Liver (tissue), 9 donors: Measurements from ENCODE around the gene IYD. TPM values are rescaled to one million over a fixed set of nuclear protein-coding genes. Genes with fewer than 3 reads are reported as not detected.

Experiments used
- DNase-seq: peaks from one replicate; pipeline ENCODE4 v3.0.0-alpha.2; 2017; ENCODE audit warnings: low spot score
- H3K27ac ChIP-seq, 2 donors: one replicate each; pipeline ENCODE4 v1.7.0; 2013; ENCODE audit warnings: inconsistent platforms in 2 of 2, low read length in 2 of 2, control low read depth in 1 of 2, low read depth in 1 of 2, mild to moderate bottlenecking in 1 of 2
- H3K27me3 ChIP-seq, 4 donors: one replicate each; pipeline versions ENCODE4 v1.6.1 to v1.7.0; 2013; ENCODE audit warnings: low read length in 3 of 4, inconsistent platforms in 1 of 4, mild to moderate bottlenecking in 1 of 4, moderate library complexity in 1 of 4; ENCODE audit not compliant: control insufficient read depth in 4 of 4, insufficient read depth in 4 of 4
- H3K36me3 ChIP-seq, 4 donors: one replicate each; pipeline versions ENCODE4 v1.6.1 to v1.7.0; 2013; ENCODE audit warnings: low read length in 3 of 4, mild to moderate bottlenecking in 3 of 4, low read depth in 1 of 4, moderate library complexity in 1 of 4; ENCODE audit not compliant: control insufficient read depth in 4 of 4, insufficient read depth in 3 of 4
- H3K4me1 ChIP-seq, 4 donors: one replicate each; pipeline versions ENCODE4 v1.6.1 to v1.7.0; 2013; ENCODE audit warnings: low read length in 3 of 4, mild to moderate bottlenecking in 3 of 4, moderate library complexity in 1 of 4; ENCODE audit not compliant: control insufficient read depth in 4 of 4, insufficient read depth in 4 of 4
- H3K4me3 ChIP-seq, 3 donors: one replicate each; pipeline versions ENCODE4 v1.6.1 to v1.7.0; 2013; ENCODE audit warnings: low read length in 3 of 3, control low read depth in 1 of 3, low read depth in 1 of 3, mild to moderate bottlenecking in 1 of 3
- H3K9ac ChIP-seq, 2 donors: one replicate each; pipeline ENCODE4 v1.7.0; 2013; ENCODE audit warnings: low read length in 2 of 2, mild to moderate bottlenecking in 2 of 2, moderate library complexity in 2 of 2, control low read depth in 1 of 2, low read depth in 1 of 2
- H3K9me3 ChIP-seq, 4 donors: one replicate each; pipeline versions ENCODE4 v1.6.1 to v1.7.0; 2013; ENCODE audit warnings: low read length in 3 of 4; ENCODE audit not compliant: control insufficient read depth in 4 of 4
- EGR1 ChIP-seq, 2 donors: IDR thresholded peaks; 2 replicates each; pipeline ENCODE4 v1.6.1; 2016 to 2018; ENCODE audit warnings: antibody characterized with exemption in 2 of 2, low read depth in 2 of 2
- FOXA1 ChIP-seq: IDR thresholded peaks from 2 replicates; pipeline ENCODE4 v1.6.1; 2016; ENCODE audit warnings: antibody characterized with exemption
- GABPA ChIP-seq, 2 donors: IDR thresholded peaks in 1 of 2; conservative IDR thresholded peaks in 1 of 2; 2 replicates each; pipeline ENCODE4 v1.6.1; 2016; ENCODE audit warnings: antibody characterized with exemption in 2 of 2, mild to moderate bottlenecking in 1 of 2, moderate library complexity in 1 of 2
- HNF4A ChIP-seq, 2 donors: conservative IDR thresholded peaks; 2 replicates each; pipeline ENCODE4 v1.6.1; 2016; ENCODE audit warnings: antibody characterized with exemption in 2 of 2, mild to moderate bottlenecking in 2 of 2
- HNF4G ChIP-seq: IDR thresholded peaks from 2 replicates; pipeline ENCODE4 v1.6.1; 2016; ENCODE audit warnings: antibody characterized with exemption
- JUND ChIP-seq, 2 donors: IDR thresholded peaks; 2 replicates each; pipeline ENCODE4 v1.6.1; 2016; ENCODE audit warnings: antibody characterized with exemption in 2 of 2
- NR2F2 ChIP-seq: IDR thresholded peaks from 2 replicates; pipeline ENCODE4 v1.6.1; 2016; ENCODE audit warnings: antibody characterized with exemption
- RAD21 ChIP-seq, 2 donors: IDR thresholded peaks; 2 replicates each; pipeline ENCODE4 v1.6.1; 2016; ENCODE audit warnings: antibody characterized with exemption in 2 of 2, mild to moderate bottlenecking in 2 of 2
- RXRA ChIP-seq, 2 donors: IDR thresholded peaks; 2 replicates each; pipeline ENCODE4 v1.6.1; 2017 to 2018; ENCODE audit warnings: antibody characterized with exemption in 2 of 2, mild to moderate bottlenecking in 1 of 2
- SP1 ChIP-seq: IDR thresholded peaks from 2 replicates; pipeline ENCODE4 v1.6.1; 2018; ENCODE audit warnings: antibody characterized with exemption, mild to moderate bottlenecking
- TAF1 ChIP-seq: conservative IDR thresholded peaks from 2 replicates; pipeline ENCODE4 v1.6.1; 2016; ENCODE audit warnings: antibody characterized with exemption, mild to moderate bottlenecking
- YY1 ChIP-seq: IDR thresholded peaks from 2 replicates; pipeline ENCODE4 v1.6.1; 2016; ENCODE audit warnings: antibody characterized with exemption, mild to moderate bottlenecking
- WGBS: extraction: QIAGEN DNeasy Blood & Tissue Kit; methylation state at CpG from one replicate; pipeline ENCODE4 v1.1.7; 2013; 5-methylcytosine and 5-hydroxymethylcytosine counted together
- polyA plus RNA-seq, 2 donors: library from polyadenylated mRNA; stranded (reverse) in 1 of 2; unstranded in 1 of 2; fragments of 200-250 nt in 1 of 2; fragments of >200 nt in 1 of 2; fragmentation: Nextera tagmentation in 1 of 2; extraction: Ambion mirVana in 1 of 2; gene quantifications; one replicate each; pipeline versions ENCODE4 v1.2.1 to v1.2.3, GENCODE V29; 2013 to 2015
- total RNA-seq, 2 donors: library from RNA; depleted of rRNA; stranded (reverse); fragments of >200 nt; gene quantifications; one replicate each; pipeline ENCODE4 v1.2.3, GENCODE V29; 2014
- TF ChIP-seq, protein P1 (sequence below): IDR thresholded peaks from 2 replicates; pipeline ENCODE4 v1.6.1; 2016; ENCODE audit warnings: antibody characterized with exemption
- TF ChIP-seq, protein P2 (sequence below): fragments of 150-350 bp; IDR thresholded peaks from 2 replicates; pipeline ENCODE4 v1.5.1; 2017; ENCODE audit warnings: improper control_type of control experiment, low read depth, low read length; ENCODE audit not compliant: missing input control
- TF ChIP-seq, protein P3 (sequence below): IDR thresholded peaks from 2 replicates; pipeline ENCODE4 v1.6.1; 2016; ENCODE audit warnings: antibody characterized with exemption
- TF ChIP-seq, protein P4 (sequence below): IDR thresholded peaks from 2 replicates; pipeline ENCODE4 v1.6.1; 2016; ENCODE audit warnings: antibody characterized with exemption, mild to moderate bottlenecking
- TF ChIP-seq, protein P5 (sequence below): IDR thresholded peaks from 2 replicates; pipeline ENCODE4 v1.6.1; 2016; ENCODE audit warnings: antibody characterized with exemption
- donor health status: healthy.
- donor health status: healthy.
- donor health status: healthy.
- donor health status: healthy.
- donor health status: healthy.

IYD gene
- total and polyA plus RNA-seq, 4 donors = 1.6 to 6.2 (median 2.6) TPM

DNA sequence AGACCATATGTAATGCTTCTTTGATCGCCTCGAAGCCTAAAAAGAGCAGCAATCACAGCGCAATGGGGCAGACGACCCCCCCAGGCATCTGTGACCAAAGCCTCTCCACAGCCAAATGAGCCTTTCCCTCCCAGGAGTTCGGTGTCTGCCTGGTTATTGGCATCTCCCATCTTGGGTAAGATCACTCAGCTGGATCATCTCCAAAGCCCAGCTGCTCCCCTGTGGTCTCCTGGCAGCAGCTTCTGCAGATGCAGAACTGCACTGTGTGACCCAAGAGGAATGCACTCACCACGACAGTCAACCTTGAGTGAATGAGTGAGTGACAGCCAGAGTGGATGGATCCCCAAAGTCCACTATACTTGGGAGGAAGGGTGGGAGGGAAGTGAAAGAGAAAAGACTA, 44.8 kb upstream of the IYD start:
- H3K36me3 ChIP-seq = no peaks in the 10 kb centered on the region
- H3K9ac ChIP-seq = no peak overlapping the region
- WGBS = 89% methylated on average over 6 of the region's 6 CpGs
- DNase-seq = no peak
- H3K4me1 ChIP-seq = no peaks in the 10 kb centered on the region
- H3K4me3 ChIP-seq = no peak overlapping the region
- no peak overlapping the region for H3K27ac ChIP-seq
- no peaks in the 10 kb centered on the region for H3K27me3 ChIP-seq
- H3K9me3 ChIP-seq = no peaks in the 10 kb centered on the region
- TF ChIP-seq HNF4G (no peak), RAD21 (IDR thresholded peaks at IDR 0.05) (no peak), YY1 (no peak), TAF1 (no peak), SP1 (no peak), RXRA (IDR thresholded peaks at IDR 0.05) (no peak), JUND (IDR thresholded peaks at IDR 0.05) (no peak), EGR1 (IDR thresholded peaks at IDR 0.05; ENCODE audit: low read depth in 2 of 2) (no peak), GABPA (IDR thresholded peaks at IDR 0.05 in 1 of 2, conservative IDR thresholded peaks at IDR 0.05 in 1 of 2) (no peak)
- TF ChIP-seq, protein P1, sequence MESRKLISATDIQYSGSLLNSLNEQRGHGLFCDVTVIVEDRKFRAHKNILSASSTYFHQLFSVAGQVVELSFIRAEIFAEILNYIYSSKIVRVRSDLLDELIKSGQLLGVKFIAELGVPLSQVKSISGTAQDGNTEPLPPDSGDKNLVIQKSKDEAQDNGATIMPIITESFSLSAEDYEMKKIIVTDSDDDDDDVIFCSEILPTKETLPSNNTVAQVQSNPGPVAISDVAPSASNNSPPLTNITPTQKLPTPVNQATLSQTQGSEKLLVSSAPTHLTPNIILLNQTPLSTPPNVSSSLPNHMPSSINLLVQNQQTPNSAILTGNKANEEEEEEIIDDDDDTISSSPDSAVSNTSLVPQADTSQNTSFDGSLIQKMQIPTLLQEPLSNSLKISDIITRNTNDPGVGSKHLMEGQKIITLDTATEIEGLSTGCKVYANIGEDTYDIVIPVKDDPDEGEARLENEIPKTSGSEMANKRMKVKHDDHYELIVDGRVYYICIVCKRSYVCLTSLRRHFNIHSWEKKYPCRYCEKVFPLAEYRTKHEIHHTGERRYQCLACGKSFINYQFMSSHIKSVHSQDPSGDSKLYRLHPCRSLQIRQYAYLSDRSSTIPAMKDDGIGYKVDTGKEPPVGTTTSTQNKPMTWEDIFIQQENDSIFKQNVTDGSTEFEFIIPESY = no peak
- TF ChIP-seq, protein P2, sequence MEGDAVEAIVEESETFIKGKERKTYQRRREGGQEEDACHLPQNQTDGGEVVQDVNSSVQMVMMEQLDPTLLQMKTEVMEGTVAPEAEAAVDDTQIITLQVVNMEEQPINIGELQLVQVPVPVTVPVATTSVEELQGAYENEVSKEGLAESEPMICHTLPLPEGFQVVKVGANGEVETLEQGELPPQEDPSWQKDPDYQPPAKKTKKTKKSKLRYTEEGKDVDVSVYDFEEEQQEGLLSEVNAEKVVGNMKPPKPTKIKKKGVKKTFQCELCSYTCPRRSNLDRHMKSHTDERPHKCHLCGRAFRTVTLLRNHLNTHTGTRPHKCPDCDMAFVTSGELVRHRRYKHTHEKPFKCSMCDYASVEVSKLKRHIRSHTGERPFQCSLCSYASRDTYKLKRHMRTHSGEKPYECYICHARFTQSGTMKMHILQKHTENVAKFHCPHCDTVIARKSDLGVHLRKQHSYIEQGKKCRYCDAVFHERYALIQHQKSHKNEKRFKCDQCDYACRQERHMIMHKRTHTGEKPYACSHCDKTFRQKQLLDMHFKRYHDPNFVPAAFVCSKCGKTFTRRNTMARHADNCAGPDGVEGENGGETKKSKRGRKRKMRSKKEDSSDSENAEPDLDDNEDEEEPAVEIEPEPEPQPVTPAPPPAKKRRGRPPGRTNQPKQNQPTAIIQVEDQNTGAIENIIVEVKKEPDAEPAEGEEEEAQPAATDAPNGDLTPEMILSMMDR = no peak
- TF ChIP-seq, protein P3, sequence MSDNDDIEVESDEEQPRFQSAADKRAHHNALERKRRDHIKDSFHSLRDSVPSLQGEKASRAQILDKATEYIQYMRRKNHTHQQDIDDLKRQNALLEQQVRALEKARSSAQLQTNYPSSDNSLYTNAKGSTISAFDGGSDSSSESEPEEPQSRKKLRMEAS = no peak
- TF ChIP-seq, protein P4, sequence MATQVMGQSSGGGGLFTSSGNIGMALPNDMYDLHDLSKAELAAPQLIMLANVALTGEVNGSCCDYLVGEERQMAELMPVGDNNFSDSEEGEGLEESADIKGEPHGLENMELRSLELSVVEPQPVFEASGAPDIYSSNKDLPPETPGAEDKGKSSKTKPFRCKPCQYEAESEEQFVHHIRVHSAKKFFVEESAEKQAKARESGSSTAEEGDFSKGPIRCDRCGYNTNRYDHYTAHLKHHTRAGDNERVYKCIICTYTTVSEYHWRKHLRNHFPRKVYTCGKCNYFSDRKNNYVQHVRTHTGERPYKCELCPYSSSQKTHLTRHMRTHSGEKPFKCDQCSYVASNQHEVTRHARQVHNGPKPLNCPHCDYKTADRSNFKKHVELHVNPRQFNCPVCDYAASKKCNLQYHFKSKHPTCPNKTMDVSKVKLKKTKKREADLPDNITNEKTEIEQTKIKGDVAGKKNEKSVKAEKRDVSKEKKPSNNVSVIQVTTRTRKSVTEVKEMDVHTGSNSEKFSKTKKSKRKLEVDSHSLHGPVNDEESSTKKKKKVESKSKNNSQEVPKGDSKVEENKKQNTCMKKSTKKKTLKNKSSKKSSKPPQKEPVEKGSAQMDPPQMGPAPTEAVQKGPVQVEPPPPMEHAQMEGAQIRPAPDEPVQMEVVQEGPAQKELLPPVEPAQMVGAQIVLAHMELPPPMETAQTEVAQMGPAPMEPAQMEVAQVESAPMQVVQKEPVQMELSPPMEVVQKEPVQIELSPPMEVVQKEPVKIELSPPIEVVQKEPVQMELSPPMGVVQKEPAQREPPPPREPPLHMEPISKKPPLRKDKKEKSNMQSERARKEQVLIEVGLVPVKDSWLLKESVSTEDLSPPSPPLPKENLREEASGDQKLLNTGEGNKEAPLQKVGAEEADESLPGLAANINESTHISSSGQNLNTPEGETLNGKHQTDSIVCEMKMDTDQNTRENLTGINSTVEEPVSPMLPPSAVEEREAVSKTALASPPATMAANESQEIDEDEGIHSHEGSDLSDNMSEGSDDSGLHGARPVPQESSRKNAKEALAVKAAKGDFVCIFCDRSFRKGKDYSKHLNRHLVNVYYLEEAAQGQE = no peak

DNA sequence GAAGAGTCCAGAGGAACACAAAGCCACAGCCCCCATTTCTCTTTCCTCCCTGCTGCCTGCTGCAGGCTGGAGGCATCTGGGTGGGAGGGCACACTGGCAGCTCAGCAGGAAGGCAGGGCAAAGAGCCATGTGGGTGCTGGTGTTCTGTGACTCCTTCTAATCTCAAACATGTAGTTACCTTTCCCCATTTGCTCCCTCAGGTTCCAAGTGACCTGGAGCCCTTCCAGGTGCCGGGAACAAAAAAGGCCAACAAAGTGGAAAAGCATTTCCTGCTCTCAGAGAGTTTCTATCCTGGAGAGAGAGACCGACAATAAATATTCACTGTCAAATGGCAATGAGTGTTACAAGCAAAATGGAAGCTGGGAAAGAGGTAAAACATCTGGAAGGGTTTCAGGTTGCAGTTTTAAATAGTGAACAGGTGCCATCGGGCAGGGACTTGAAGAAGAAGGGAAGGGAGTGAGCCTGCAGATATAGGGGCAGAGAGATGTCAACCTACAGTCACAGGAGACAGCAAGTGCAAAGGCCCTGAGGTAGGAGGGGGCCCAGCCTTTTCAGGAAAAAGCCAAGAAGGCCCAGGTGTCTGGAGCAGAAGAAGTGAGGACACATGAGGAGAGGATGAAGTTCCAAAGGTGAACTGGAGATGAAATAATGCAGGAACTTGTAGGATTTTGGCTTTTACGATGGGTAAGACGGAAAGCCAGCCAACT, 43.6 kb upstream of the IYD start:
- no peaks in the 10 kb centered on the region for H3K36me3 ChIP-seq
- no peaks in the 10 kb centered on the region for H3K9me3 ChIP-seq
- H3K27me3 ChIP-seq = no peaks in the 10 kb centered on the region
- 80% methylated on average over 5 of the region's 5 CpGs for WGBS
- no peaks in the 10 kb centered on the region for H3K4me1 ChIP-seq
- no peak overlapping the region for H3K9ac ChIP-seq
- H3K27ac ChIP-seq = no peak overlapping the region
- no peak for DNase-seq
- no peak overlapping the region for H3K4me3 ChIP-seq
- no peak for TF ChIP-seq HNF4A (conservative IDR thresholded peaks at IDR 0.05)
- no peak for TF ChIP-seq EGR1 (IDR thresholded peaks at IDR 0.05; ENCODE audit: low read depth in 2 of 2)
- no peak for TF ChIP-seq NR2F2
- no peak for TF ChIP-seq GABPA (IDR thresholded peaks at IDR 0.05 in 1 of 2, conservative IDR thresholded peaks at IDR 0.05 in 1 of 2)
- TF ChIP-seq, protein P5, sequence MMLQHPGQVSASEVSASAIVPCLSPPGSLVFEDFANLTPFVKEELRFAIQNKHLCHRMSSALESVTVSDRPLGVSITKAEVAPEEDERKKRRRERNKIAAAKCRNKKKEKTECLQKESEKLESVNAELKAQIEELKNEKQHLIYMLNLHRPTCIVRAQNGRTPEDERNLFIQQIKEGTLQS = no peak
- no peak for TF ChIP-seq HNF4G
- TF ChIP-seq RAD21 (IDR thresholded peaks at IDR 0.05) = no peak
- TF ChIP-seq RXRA (IDR thresholded peaks at IDR 0.05) = no peak
- TF ChIP-seq, protein P4 = no peak
- no peak for TF ChIP-seq FOXA1
- no peak for TF ChIP-seq YY1
- no peak for TF ChIP-seq TAF1
- TF ChIP-seq, protein P2 = no peak
